GM10248 (cell line): Measurements from ENCODE around the gene TMEM144.

Experiments
- CTCF ChIA-PET: fragments of 300-600 bp; sonication (Branson Sonifier 250); formaldehyde crosslinking; extraction: SDS; loops from one replicate; lab custom pipeline; 2021; ENCODE audit warnings: antibody characterized with exemption; lab: Yijun Ruan, JAX
- POLR2A ChIA-PET: fragments of 350-650 bp; sonication (Branson Sonifier 250); formaldehyde crosslinking; extraction: SDS; loops from one replicate; lab custom pipeline; 2020; ENCODE audit warnings: antibody characterized with exemption; lab: Yijun Ruan, JAX
- DNase-seq: peaks from one replicate; pipeline ENCODE4 v3.0.0; 2012; ENCODE audit errors: extremely low spot score
- TF ChIP-seq, protein P1 (sequence below): IDR thresholded peaks from 2 replicates; pipeline ENCODE4 v1.5.1; 2012; ENCODE audit warnings: mild to moderate bottlenecking, low read depth; ENCODE audit errors: extremely low read depth, missing control alignments, control extremely low read depth

The TMEM144 gene

DNA sequence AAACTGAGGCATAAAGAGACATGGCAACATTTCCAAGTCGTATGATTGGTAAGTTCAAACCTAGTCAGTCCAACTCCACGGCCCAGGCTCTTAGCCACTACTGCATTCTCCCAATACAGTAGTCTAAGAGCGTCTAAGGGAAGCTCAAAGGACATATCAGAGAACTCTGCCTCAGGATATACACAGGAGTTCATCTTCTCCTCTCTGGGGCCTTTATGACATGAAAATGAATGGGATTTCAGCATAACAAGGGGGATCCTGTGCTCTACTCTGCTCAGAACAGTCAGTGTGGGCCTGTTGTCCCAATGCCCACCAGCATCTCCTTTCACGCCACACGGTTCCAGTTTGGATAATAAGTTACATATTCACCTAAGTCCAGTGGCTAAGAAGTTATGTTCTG is 41.7 kb upstream of the TMEM144 start:
- ChIA-PET POLR2A (no interaction called here), CTCF (interaction anchor here (1.5 to 4.0 kb wide), 2 partner anchors 13 to 23 kb away, joined by 4 to 21 read pairs; no protein-coding TSS in a partner anchor)
- TF ChIP-seq, protein P1, sequence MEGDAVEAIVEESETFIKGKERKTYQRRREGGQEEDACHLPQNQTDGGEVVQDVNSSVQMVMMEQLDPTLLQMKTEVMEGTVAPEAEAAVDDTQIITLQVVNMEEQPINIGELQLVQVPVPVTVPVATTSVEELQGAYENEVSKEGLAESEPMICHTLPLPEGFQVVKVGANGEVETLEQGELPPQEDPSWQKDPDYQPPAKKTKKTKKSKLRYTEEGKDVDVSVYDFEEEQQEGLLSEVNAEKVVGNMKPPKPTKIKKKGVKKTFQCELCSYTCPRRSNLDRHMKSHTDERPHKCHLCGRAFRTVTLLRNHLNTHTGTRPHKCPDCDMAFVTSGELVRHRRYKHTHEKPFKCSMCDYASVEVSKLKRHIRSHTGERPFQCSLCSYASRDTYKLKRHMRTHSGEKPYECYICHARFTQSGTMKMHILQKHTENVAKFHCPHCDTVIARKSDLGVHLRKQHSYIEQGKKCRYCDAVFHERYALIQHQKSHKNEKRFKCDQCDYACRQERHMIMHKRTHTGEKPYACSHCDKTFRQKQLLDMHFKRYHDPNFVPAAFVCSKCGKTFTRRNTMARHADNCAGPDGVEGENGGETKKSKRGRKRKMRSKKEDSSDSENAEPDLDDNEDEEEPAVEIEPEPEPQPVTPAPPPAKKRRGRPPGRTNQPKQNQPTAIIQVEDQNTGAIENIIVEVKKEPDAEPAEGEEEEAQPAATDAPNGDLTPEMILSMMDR, result no peak
- no peak for DNase-seq

DNA sequence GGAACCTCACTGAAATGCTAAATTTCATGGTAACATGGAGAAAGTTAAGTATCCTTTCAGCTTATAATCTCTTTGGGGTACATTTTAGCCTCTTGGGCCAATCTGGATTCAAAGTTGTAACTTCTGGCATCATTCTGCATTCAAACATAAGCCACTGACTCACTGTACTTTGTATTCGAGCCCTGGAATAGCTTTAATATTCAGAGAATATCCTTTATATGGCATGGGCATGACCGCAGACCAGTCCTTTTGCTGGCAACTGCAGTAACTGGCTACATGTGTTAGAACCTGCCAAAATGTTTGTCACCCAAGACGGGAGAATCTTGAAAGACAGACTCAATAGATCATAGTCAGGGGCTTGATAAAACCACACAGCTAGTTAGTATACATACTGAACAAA is 40.8 kb upstream of the TMEM144 start:
- DNase-seq, result no peak
- ChIA-PET CTCF (interaction anchor here (0.9 to 4.0 kb wide), 2 partner anchors 13 to 86 kb away, joined by 4 to 21 read pairs; no protein-coding TSS in a partner anchor), POLR2A (no interaction called here)
- TF ChIP-seq, protein P1, result no peak

DNA sequence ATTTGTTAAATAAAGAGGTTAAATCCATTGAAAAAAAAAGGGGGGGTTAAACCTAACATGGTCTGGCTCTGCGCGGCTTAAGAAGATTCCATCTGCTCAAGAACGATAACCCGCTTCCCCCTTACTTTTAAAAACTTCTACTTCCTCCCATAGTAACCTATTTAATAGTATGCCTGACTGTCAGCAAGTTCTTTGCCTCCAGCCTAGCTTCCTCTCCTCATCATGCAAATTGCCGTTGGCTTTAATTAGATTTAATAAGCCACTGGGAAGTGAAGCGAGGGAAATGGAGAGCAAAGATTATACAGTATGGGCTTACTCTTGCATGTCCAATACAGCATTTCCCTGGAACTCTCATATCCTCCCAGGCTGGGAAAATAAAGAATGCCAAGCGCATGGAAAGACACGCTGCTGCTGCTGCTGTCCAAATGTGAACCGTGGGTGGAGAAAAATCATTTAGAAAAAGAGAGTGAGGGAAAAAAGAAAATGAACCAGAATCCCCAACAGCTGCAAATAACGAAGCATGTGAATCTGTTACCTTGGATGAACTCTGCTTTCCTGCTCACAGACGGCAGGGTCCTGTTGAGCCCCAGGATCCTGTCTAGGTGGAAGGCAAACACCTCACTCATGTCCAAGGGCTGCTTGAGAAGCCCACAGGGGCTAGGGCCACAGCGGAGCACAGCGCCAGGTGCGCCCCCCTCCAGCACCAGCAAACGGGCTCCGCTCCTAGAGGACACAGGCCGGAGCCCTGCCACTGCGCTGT is 40.2 kb upstream of the TMEM144 start:
- ChIA-PET CTCF (interaction anchor here (0.9 to 4.0 kb wide), 10 partner anchors 10 to 177 kb away, joined by 3 to 21 read pairs (median 4); no protein-coding TSS in a partner anchor), POLR2A (no interaction called here)
- TF ChIP-seq, protein P1, result no peak
- DNase-seq, result no peak

DNA sequence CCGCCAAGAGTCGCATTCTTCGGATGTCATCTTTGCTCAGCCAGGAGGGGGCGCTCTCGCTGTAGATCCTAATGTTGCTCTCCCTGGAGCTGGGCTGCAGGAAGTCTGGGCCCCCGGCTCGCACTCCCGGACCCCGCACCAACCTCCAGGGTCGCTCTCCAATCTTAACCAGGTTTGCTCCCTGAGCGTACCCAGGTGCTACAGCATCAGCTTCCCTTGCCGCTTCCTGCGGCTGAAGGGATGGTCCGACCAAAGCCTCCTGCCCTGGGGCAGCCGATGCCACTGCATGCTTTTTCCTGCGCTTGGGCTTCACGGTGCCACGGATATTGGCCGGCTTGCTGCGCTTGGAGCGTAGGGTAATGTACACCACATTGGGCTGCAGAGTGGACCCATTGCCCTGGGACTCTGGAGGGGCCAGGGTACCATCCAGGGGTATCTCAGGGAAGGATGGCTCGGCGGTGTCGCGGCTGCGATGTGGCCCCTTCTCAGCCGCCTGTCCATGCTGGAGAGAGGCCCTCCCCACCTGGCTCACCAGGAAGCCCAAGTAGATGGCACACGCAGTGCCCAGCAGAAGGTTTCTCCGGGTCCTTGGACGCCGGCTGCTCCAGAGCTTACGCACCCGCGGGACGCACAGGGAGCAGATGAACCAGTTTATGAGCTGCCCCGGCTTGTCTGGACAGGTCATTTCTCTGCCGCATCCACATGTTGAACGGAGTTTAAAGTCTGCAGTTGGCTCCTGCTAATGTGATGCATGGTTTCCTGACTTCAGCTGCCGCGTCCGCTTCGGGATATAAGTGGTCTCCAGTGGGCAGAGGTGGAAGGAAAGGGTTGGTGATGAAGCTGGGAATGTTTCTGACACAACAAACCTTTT is 39.4 kb upstream of the TMEM144 start:
- ChIA-PET CTCF (interaction anchor here (0.8 to 4.0 kb wide), 14 partner anchors 8 to 178 kb away, joined by 3 to 21 read pairs (median 4); no protein-coding TSS in a partner anchor), POLR2A (no interaction called here)
- TF ChIP-seq, protein P1, result peak; percentile 29
- peak; percentile 29 for DNase-seq

DNA sequence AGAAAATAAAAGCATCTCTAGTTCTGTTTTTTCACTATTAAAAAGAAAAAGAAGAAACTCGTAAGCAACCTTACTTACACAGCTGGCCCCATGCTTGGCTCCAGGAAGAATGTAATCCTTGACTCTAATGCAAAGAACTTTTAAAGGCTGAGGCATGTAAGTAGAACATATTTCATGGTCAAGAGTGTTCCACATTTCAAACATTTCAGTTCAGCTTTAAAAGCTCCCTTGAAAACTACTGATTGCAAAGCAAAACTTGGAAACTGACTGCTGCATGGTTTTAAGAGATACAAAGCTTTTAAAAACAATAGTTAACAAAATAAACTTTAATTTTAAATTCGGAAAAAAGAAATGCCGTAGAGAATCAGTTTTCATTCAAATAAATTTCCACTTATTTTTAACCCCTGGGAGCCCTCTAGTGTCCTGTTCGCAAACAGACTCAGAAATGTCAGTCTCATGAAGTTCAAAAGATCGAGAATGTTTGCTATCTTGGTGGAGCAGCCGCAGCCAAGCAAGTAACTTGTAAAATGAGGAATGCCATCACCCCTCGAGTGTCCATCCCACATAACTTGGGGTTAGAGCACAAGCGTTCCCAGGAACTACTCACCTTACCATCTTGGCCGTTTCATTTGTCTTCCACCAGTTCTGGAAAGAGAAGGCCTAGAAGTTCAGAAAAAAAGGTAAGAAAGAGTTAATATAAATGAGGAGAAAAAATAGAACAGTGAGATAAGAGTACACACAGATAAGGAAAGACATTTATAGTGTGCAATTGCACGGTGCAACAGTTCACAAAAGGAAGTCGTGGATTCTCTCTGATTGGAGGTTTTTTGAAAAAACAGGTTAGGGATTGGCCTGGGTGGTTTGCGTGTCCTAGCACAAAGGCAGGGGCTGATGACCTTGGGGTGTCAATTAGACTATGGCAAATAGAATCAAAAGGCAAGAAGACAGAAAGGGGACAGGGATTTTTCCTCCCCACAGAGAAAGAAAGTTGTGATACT is 37.7 kb upstream of the TMEM144 start, which contains the start of gene GASK1B:
GASK1B (minus strand) TSS at position 765 of the 998 bp plus-strand sequence. CDS start 1,650 bp downstream, outside the sequence.
- TF ChIP-seq, protein P1, result peak; percentile 54
- POLR2A ChIA-PET, result no interaction called here
- peak; percentile 37 for DNase-seq
- CTCF ChIA-PET, result interaction anchor here (0.7 to 4.0 kb wide), 10 partner anchors 9 to 182 kb away, joined by 3 to 21 read pairs (median 4); no protein-coding TSS in a partner anchor

DNA sequence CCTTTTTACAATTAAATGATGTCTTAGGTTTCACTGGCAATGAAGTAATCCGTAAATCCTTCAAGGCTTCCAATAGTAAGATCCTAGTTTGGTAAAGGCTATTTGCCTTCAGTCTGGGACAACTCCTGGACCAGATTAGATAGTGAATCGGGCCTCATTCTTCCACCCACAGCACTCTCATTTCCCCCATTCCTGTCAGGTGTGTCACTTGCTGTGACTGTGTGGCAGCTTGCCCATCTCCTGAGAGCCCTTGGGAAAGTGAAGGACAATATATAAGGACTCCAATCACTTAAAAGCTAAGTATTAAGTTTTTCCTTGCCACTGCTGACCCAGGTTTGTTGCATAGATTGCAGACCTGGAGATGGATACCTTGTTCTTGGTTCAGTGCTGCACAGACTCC is 34.2 kb upstream of the TMEM144 start:
- ChIA-PET CTCF (no interaction called here), POLR2A (no interaction called here)
- TF ChIP-seq, protein P1, result no peak
- no peak for DNase-seq
